UCSD-AML1 (cell line): ENCODE measurements around the gene TMEM41B.

Source experiments
- DNase-seq: peaks from one replicate; lab custom pipeline; 2025; ENCODE audit not compliant: unreplicated experiment; lab: John Stamatoyannopoulos, UW

The TMEM41B gene

GRCh38 chr11:9310485-9311090 is 3.8 kb downstream of the TMEM41B start:
- no peak for DNase-seq

- DNase-seq: no peak
Observed at GRCh38 chr11:9304178-9304577, 10.2 kb downstream of the TMEM41B start.

- DNase-seq: no peak
Observed at GRCh38 chr11:9302448-9302847, 11.9 kb downstream of the TMEM41B start.

GRCh38 chr11:9301720-9302119 is 12.7 kb downstream of the TMEM41B start:
- no peak for DNase-seq

GRCh38 chr11:9293646-9294045 is 20.7 kb downstream of the TMEM41B start:
- no peak for DNase-seq

- DNase-seq: no peak
Observed at GRCh38 chr11:9285850-9286587, 28.4 kb downstream of the TMEM41B start.

GRCh38 chr11:9280655-9281301 is 33.6 kb downstream of the TMEM41B start:
- DNase-seq: peak; percentile 27

- no peak for DNase-seq
Observed at GRCh38 chr11:9277176-9277575, 37.2 kb downstream of the TMEM41B start.

GRCh38 chr11:9276571-9276970 is 37.8 kb downstream of the TMEM41B start:
- DNase-seq: peak; percentile 32

GRCh38 chr11:9274499-9275258 is 39.7 kb downstream of the TMEM41B start:
- DNase-seq: no peak

- DNase-seq: peak; percentile 20
Observed at GRCh38 chr11:9273376-9274336, 40.7 kb downstream of the TMEM41B start.

- DNase-seq: no peak
Observed at GRCh38 chr11:9269492-9270013, 44.8 kb downstream of the TMEM41B start.

- no peak for DNase-seq
Observed at GRCh38 chr11:9267680-9268079, 46.7 kb downstream of the TMEM41B start.

- DNase-seq: no peak
Observed at GRCh38 chr11:9266926-9267325, 47.5 kb downstream of the TMEM41B start.

GRCh38 chr11:9266132-9266736 is 48.2 kb downstream of the TMEM41B start:
- no peak for DNase-seq

GRCh38 chr11:9265211-9266131 is 48.9 kb downstream of the TMEM41B start, which contains the start of gene DENND5A:
DENND5A (minus strand) TSS chr11:9265350; CDS start chr11:9265069, 281 bp downstream.
- peak; percentile 89 for DNase-seq

- peak; percentile 53 for DNase-seq
Observed at GRCh38 chr11:9264316-9265210, 49.8 kb downstream of the TMEM41B start.
